ENCODE measurements around the gene STARD4. TPM values are rescaled to one million over a fixed set of nuclear protein-coding genes. Genes with fewer than 3 reads are reported as not detected.

Gene STARD4
- total RNA-seq, 4 donors from 2014 or later: 15.3 to 35.1 (median 27.1) TPM

GRCh38 chr5:111494355-111494999 lies 17.9 kb downstream of the STARD4 start:
- no peak for TF ChIP-seq CTCF (IDR thresholded peaks at IDR 0.05)
- no peak for TF ChIP-seq POLR2A (IDR thresholded peaks at IDR 0.05)
- H3K9me3 ChIP-seq: no peaks in the 10 kb centered on the region
- intact Hi-C loops (cut with DNase I): no loop called here
- 97 to 99% methylated on average over 2 of the region's 2 CpGs for WGBS, 2 donors
- no peak overlapping the region for H3K4me3 ChIP-seq (replicated peaks in 1 of 3)
- no peaks in the 10 kb centered on the region for H3K27me3 ChIP-seq
- DNase-seq: no peak
- no peak overlapping the region for H3K27ac ChIP-seq
- peaks cover 0 to 3% of the 10 kb centered on the region in 2 donors for H3K36me3 ChIP-seq
- H3K4me1 ChIP-seq: no peaks in the 10 kb centered on the region

GRCh38 chr5:111493031-111493430 lies 19.3 kb downstream of the STARD4 start:
- TF ChIP-seq POLR2A (IDR thresholded peaks at IDR 0.05): no peak
- no peak for TF ChIP-seq CTCF (IDR thresholded peaks at IDR 0.05)
- Histone ChIP-seq H3K27ac (no peak overlapping the region), H3K4me3 (replicated peaks in 1 of 3) (no peak overlapping the region), H3K36me3 (no peaks in the 10 kb centered on the region), H3K4me1 (no peaks in the 10 kb centered on the region), H3K27me3 (no peaks in the 10 kb centered on the region), H3K9me3 (no peaks in the 10 kb centered on the region)
- DNase-seq: no peak
- intact Hi-C loops (cut with DNase I): no loop called here
- WGBS, 2 donors: 82 to 87% methylated on average over 2 of the region's 2 CpGs

GRCh38 chr5:111488353-111488752 lies 24.0 kb downstream of the STARD4 start:
- no peaks in the 10 kb centered on the region for H3K9me3 ChIP-seq
- no peak overlapping the region for H3K4me3 ChIP-seq (replicated peaks in 1 of 3)
- intact Hi-C loops (cut with DNase I): no loop called here
- no peaks in the 10 kb centered on the region for H3K36me3 ChIP-seq
- DNase-seq: no peak
- no peak overlapping the region for H3K27ac ChIP-seq
- H3K4me1 ChIP-seq: no peaks in the 10 kb centered on the region
- TF ChIP-seq POLR2A (IDR thresholded peaks at IDR 0.05) (no peak), CTCF (IDR thresholded peaks at IDR 0.05) (no peak)
- H3K27me3 ChIP-seq: no peaks in the 10 kb centered on the region

GRCh38 chr5:111486926-111487325 lies 25.4 kb downstream of the STARD4 start:
- Histone ChIP-seq H3K36me3 (no peaks in the 10 kb centered on the region), H3K27ac (no peak overlapping the region), H3K4me1 (no peaks in the 10 kb centered on the region), H3K9me3 (no peaks in the 10 kb centered on the region), H3K27me3 (no peaks in the 10 kb centered on the region), H3K4me3 (replicated peaks in 1 of 3) (no peak overlapping the region)
- TF ChIP-seq CTCF (IDR thresholded peaks at IDR 0.05): no peak
- TF ChIP-seq POLR2A (IDR thresholded peaks at IDR 0.05): no peak
- no peak for DNase-seq
- intact Hi-C loops (cut with DNase I): no loop called here

GRCh38 chr5:111486055-111486454 lies 26.3 kb downstream of the STARD4 start:
- no peak overlapping the region for H3K4me3 ChIP-seq (replicated peaks in 1 of 3)
- no peaks in the 10 kb centered on the region for H3K9me3 ChIP-seq
- no peak for TF ChIP-seq CTCF (IDR thresholded peaks at IDR 0.05)
- no peak for TF ChIP-seq POLR2A (IDR thresholded peaks at IDR 0.05)
- H3K36me3 ChIP-seq: no peaks in the 10 kb centered on the region
- no peak overlapping the region for H3K27ac ChIP-seq
- no peaks in the 10 kb centered on the region for H3K4me1 ChIP-seq
- DNase-seq: no peak
- H3K27me3 ChIP-seq: no peaks in the 10 kb centered on the region
- intact Hi-C loops (cut with DNase I): no loop called here
- WGBS, 2 donors: 70 to 72% methylated on average over 2 of the region's 2 CpGs

All from thyroid gland (tissue), 4 donors.